H9 (cell line): ENCODE results near the gene CCL26. TPM values are rescaled to one million over a fixed set of nuclear protein-coding genes. Genes with fewer than 3 reads are reported as not detected.
"Not testable (repeated sequence)": the region's sequence is repeated elsewhere in the genome, so short reads cannot be mapped to it uniquely, and the experiment has no call there.

Source experiments
- DNase-seq: peaks from one replicate; pipeline ENCODE4 v3.0.0-alpha.2; 2017
- H2AFZ ChIP-seq: one replicate; pipeline ENCODE4 v1.6.1; 2013; ENCODE audit warnings: mild to moderate bottlenecking, low read length, control low read depth, moderate library complexity
- H2AK5ac ChIP-seq: 2 replicates; pipeline ENCODE4 v1.6.1; 2013; ENCODE audit warnings: low read length, control low read depth, mixed read lengths; ENCODE audit not compliant: insufficient read length
- H2BK120ac ChIP-seq: one replicate; pipeline ENCODE4 v1.6.1; 2013; ENCODE audit warnings: low read depth, mild to moderate bottlenecking, low read length, control low read depth, inconsistent platforms; ENCODE audit not compliant: poor library complexity, severe bottlenecking
- H2BK12ac ChIP-seq: 2 replicates; pipeline ENCODE4 v1.6.1; 2013; ENCODE audit warnings: low read length, control low read depth, mixed read lengths, low read depth; ENCODE audit not compliant: insufficient read length
- H2BK15ac ChIP-seq: 2 replicates; pipeline ENCODE4 v1.6.1; 2013; ENCODE audit warnings: low read depth, low read length, control low read depth
- H2BK20ac ChIP-seq: one replicate; pipeline ENCODE4 v1.6.1; 2013; ENCODE audit warnings: low read depth, mild to moderate bottlenecking, low read length, control low read depth, inconsistent platforms; ENCODE audit not compliant: poor library complexity, severe bottlenecking
- H2BK5ac ChIP-seq: 2 replicates; pipeline ENCODE4 v1.6.1; 2013; ENCODE audit warnings: low read length, control low read depth, mixed read lengths; ENCODE audit not compliant: insufficient read length
- H3K14ac ChIP-seq: 2 replicates; pipeline ENCODE4 v1.6.1; 2013; ENCODE audit warnings: low read length, control low read depth; ENCODE audit not compliant: insufficient read depth
- H3K18ac ChIP-seq: 2 replicates; pipeline ENCODE4 v1.6.1; 2013; ENCODE audit warnings: low read depth, mild to moderate bottlenecking, mixed read lengths, low read length, control low read depth; ENCODE audit not compliant: insufficient read length
- H3K23ac ChIP-seq: 2 replicates; pipeline ENCODE4 v1.6.1; 2013; ENCODE audit warnings: low read length, control low read depth, mixed read lengths, low read depth; ENCODE audit not compliant: insufficient read length
- H3K23me2 ChIP-seq: 2 replicates; pipeline ENCODE4 v1.6.1; 2013; ENCODE audit warnings: low read depth, mild to moderate bottlenecking, mixed read lengths, low read length, control low read depth; ENCODE audit not compliant: insufficient read length, poor library complexity, severe bottlenecking
- H3K27ac ChIP-seq: 2 replicates; pipeline ENCODE4 v1.5.1; 2013; ENCODE audit warnings: low read length, control low read depth, mixed read lengths, low read depth; ENCODE audit not compliant: insufficient read length
- H3K27me3 ChIP-seq: 2 replicates; pipeline ENCODE4 v1.6.1; 2013; ENCODE audit warnings: low read length, control low read depth, inconsistent platforms; ENCODE audit not compliant: insufficient read depth
- H3K4ac ChIP-seq: 2 replicates; pipeline ENCODE4 v1.6.1; 2013; ENCODE audit warnings: low read depth, mild to moderate bottlenecking, control low read depth, inconsistent platforms, low read length, moderate library complexity
- H3K4me1 ChIP-seq: 2 replicates; pipeline ENCODE4 v1.6.1; 2013; ENCODE audit warnings: low read length, control low read depth, inconsistent platforms; ENCODE audit not compliant: insufficient read depth
- H3K4me2 ChIP-seq: 2 replicates; pipeline ENCODE4 v1.6.1; 2013; ENCODE audit warnings: low read length, control low read depth, mixed read lengths; ENCODE audit not compliant: insufficient read length, insufficient read depth
- H3K56ac ChIP-seq: 2 replicates; pipeline ENCODE4 v1.6.1; 2013; ENCODE audit warnings: low read depth, mild to moderate bottlenecking, mixed read lengths, low read length, control low read depth; ENCODE audit not compliant: insufficient read length
- H3K79me1 ChIP-seq: 2 replicates; pipeline ENCODE4 v1.6.1; 2013; ENCODE audit warnings: low read depth, mild to moderate bottlenecking, moderate library complexity, low read length, control low read depth, inconsistent platforms; ENCODE audit not compliant: insufficient read depth, poor library complexity, severe bottlenecking
- H3K79me2 ChIP-seq: 2 replicates; pipeline ENCODE4 v1.6.1; 2013; ENCODE audit warnings: low read length, control low read depth, inconsistent platforms; ENCODE audit not compliant: insufficient read depth
- H3K9ac ChIP-seq: 2 replicates; pipeline ENCODE4 v1.6.1; 2013; ENCODE audit warnings: low read length, control low read depth, mixed read lengths; ENCODE audit not compliant: insufficient read length; ENCODE audit errors: extremely low read depth
- H3K9me3 ChIP-seq: one replicate; pipeline ENCODE4 v1.6.1; 2013; ENCODE audit warnings: low read depth, low read length, inconsistent platforms; ENCODE audit not compliant: control insufficient read depth
- H3T11ph ChIP-seq: one replicate; pipeline ENCODE4 v1.6.1; 2013; ENCODE audit warnings: mild to moderate bottlenecking, low read length, control low read depth, inconsistent platforms
- H4K20me1 ChIP-seq: one replicate; pipeline ENCODE4 v1.6.1; 2013; ENCODE audit not compliant: control insufficient read depth, insufficient read length, insufficient read depth
- H4K5ac ChIP-seq: 2 replicates; pipeline ENCODE4 v1.6.1; 2013; ENCODE audit warnings: low read depth, mild to moderate bottlenecking, mixed read lengths, low read length, control low read depth; ENCODE audit not compliant: insufficient read length
- H4K8ac ChIP-seq: replicated peaks from 2 replicates; pipeline ENCODE4 v1.6.1; 2013; ENCODE audit warnings: low read length, control low read depth, mixed read lengths, low read depth; ENCODE audit not compliant: insufficient read length
- H4K91ac ChIP-seq: 2 replicates; pipeline ENCODE4 v1.6.1; 2013; ENCODE audit warnings: low read depth, mild to moderate bottlenecking, moderate library complexity, mixed read lengths, low read length, control low read depth; ENCODE audit not compliant: insufficient read length
- H3K27ac Mint-ChIP-seq, 3 experiments: 2 replicates in 2 of 3; 3 replicates in 1 of 3; pipeline ENCODE4 v1.8.0; 2020 to 2021; ENCODE audit warnings: mixed read lengths in 3 of 3, mild to moderate bottlenecking in 1 of 3, moderate library complexity in 1 of 3
- H3K27me3 Mint-ChIP-seq: 2 replicates; pipeline ENCODE4 v1.8.0; 2021; ENCODE audit warnings: low read depth, mild to moderate bottlenecking, moderate library complexity, mixed read lengths
- H3K36me3 Mint-ChIP-seq, 3 experiments: 2 replicates in 2 of 3; 3 replicates in 1 of 3; pipeline ENCODE4 v1.8.0; 2020 to 2021; ENCODE audit warnings: low read depth in 3 of 3, mixed read lengths in 3 of 3; ENCODE audit not compliant: insufficient read depth in 1 of 3
- H3K4me1 Mint-ChIP-seq, 2 experiments: 2 replicates each; pipeline ENCODE4 v1.8.0; 2020; ENCODE audit warnings: mixed read lengths in 2 of 2
- H3K4me3 Mint-ChIP-seq, 2 experiments: 2 replicates in 1 of 2; 3 replicates in 1 of 2; pipeline ENCODE4 v1.8.0; 2020 to 2021; ENCODE audit warnings: mild to moderate bottlenecking in 2 of 2, mixed read lengths in 2 of 2, moderate library complexity in 1 of 2
- H3K9me3 Mint-ChIP-seq, 2 experiments: 2 replicates in 1 of 2; 3 replicates in 1 of 2; pipeline ENCODE4 v1.8.0; 2020; ENCODE audit warnings: mild to moderate bottlenecking in 2 of 2, mixed read lengths in 2 of 2, moderate library complexity in 1 of 2
- WGBS: extraction: QIAGEN DNeasy Blood & Tissue Kit; methylation state at CpG from one replicate; pipeline ENCODE4 v1.1.7; 2013; ENCODE audit warnings: missing lambda C conversion rate, low lambda C conversion rate, mixed read lengths; ENCODE audit not compliant: insufficient read length; ENCODE audit errors: extremely low coverage; 5-methylcytosine and 5-hydroxymethylcytosine counted together
- total RNA-seq: library from RNA; stranded (reverse); gene quantifications from 2 replicates; pipeline ENCODE4 v1.2.1, GENCODE V29; 2021
- TF ChIP-seq, protein P1 (sequence below): fragments of 200-600 bp; sonication (generic); conservative IDR thresholded peaks from 3 replicates; pipeline ENCODE4 v1.8.0; 2021; ENCODE audit warnings: antibody characterized with exemption, mild to moderate bottlenecking

The CCL26 gene
- total RNA-seq, 1 experiment from 2014 or later: 9.3 TPM

DNA sequence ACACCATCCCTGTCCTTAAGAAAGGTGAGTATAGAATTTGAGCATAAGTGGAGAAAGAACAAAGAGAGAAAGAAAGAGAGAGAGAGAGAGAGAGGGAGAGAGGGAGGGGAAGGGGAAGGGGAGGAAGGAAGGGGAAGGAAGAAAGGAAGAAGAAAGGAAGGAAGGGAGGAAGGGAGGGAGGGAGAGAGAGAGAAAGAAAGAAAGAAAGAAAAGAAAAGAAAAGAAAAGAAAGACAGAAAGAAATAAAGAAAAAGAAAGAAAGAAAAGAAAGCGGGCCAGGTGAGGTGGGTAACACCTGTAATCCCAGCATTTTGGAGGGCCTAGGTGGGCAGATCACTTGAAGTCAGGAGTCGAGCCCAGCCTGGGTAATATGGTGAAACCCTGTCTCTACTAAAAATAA lies 21.7 kb upstream of the CCL26 start:
- H3K9me3 Mint-ChIP-seq: no peaks in the 10 kb centered on the region
- no peak overlapping the region for H3T11ph ChIP-seq
- H3K79me2 ChIP-seq: no peaks in the 10 kb centered on the region
- no peak overlapping the region for H2AK5ac ChIP-seq
- H2BK120ac ChIP-seq: no peak overlapping the region
- no peak overlapping the region for H2AFZ ChIP-seq
- H2BK20ac ChIP-seq: no peak overlapping the region
- no peak overlapping the region for H3K4ac ChIP-seq
- no peaks in the 10 kb centered on the region for H3K23me2 ChIP-seq
- H3K27me3 Mint-ChIP-seq: no peaks in the 10 kb centered on the region; the same call in none of the 2 replicates
- WGBS: no CpG with 5 or more reads among the region's 2 CpGs
- no peaks in the 10 kb centered on the region for H3K36me3 Mint-ChIP-seq
- no peak overlapping the region for H4K5ac ChIP-seq
- no peaks in the 10 kb centered on the region for H4K20me1 ChIP-seq
- H3K18ac ChIP-seq: no peak overlapping the region
- no peaks in the 10 kb centered on the region for H3K27me3 ChIP-seq
- no peak for DNase-seq
- H3K14ac ChIP-seq: no peak overlapping the region
- H3K79me1 ChIP-seq: no peaks in the 10 kb centered on the region
- H4K91ac ChIP-seq: no peak overlapping the region
- no peak overlapping the region for H2BK15ac ChIP-seq
- no peak overlapping the region for H3K56ac ChIP-seq
- no peak overlapping the region for H3K23ac ChIP-seq
- H3K4me3 Mint-ChIP-seq: no peak overlapping the region
- H3K4me1 ChIP-seq: no peaks in the 10 kb centered on the region
- H4K8ac ChIP-seq: no peak overlapping the region
- no peak overlapping the region for H2BK5ac ChIP-seq
- H3K4me2 ChIP-seq: no peak overlapping the region
- TF ChIP-seq, protein P1, sequence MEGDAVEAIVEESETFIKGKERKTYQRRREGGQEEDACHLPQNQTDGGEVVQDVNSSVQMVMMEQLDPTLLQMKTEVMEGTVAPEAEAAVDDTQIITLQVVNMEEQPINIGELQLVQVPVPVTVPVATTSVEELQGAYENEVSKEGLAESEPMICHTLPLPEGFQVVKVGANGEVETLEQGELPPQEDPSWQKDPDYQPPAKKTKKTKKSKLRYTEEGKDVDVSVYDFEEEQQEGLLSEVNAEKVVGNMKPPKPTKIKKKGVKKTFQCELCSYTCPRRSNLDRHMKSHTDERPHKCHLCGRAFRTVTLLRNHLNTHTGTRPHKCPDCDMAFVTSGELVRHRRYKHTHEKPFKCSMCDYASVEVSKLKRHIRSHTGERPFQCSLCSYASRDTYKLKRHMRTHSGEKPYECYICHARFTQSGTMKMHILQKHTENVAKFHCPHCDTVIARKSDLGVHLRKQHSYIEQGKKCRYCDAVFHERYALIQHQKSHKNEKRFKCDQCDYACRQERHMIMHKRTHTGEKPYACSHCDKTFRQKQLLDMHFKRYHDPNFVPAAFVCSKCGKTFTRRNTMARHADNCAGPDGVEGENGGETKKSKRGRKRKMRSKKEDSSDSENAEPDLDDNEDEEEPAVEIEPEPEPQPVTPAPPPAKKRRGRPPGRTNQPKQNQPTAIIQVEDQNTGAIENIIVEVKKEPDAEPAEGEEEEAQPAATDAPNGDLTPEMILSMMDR: no peak
- no peak overlapping the region for H3K27ac ChIP-seq
- no peak overlapping the region for H3K27ac Mint-ChIP-seq
- peaks cover 11 to 12% of the 10 kb centered on the region in 2 experiments for H3K4me1 Mint-ChIP-seq
- H3K9me3 ChIP-seq: no peaks in the 10 kb centered on the region
- no peak overlapping the region for H3K9ac ChIP-seq
- no peak overlapping the region for H2BK12ac ChIP-seq

DNA sequence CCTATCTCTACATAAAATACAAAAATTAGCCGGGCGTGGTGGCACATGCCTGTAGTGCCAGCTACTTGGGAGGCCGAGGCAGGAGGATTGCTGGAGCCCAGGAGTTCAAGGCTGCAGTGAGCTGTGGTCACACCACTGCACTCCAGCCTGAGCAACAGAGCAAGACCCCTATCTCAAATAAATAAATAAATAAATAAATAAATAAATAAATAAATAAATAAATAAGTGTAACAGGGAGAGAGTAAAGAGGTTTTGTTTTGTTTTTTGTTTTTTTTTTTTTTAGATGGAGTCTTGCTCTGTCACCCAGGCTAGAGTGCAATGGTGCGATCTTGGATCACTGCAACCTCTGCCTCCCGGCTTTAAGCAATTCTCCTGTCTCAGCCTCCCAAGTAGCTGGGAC lies 20.6 kb upstream of the CCL26 start:
- H3T11ph ChIP-seq, H3K79me2 ChIP-seq, H3K36me3 Mint-ChIP-seq, H3K4me2 ChIP-seq, H2BK15ac ChIP-seq, H4K91ac ChIP-seq, H2BK20ac ChIP-seq, H3K14ac ChIP-seq, H3K27me3 ChIP-seq, H3K27ac ChIP-seq, H4K20me1 ChIP-seq, H3K23ac ChIP-seq, H3K27ac Mint-ChIP-seq, H3K27me3 Mint-ChIP-seq, H3K9me3 ChIP-seq, H3K56ac ChIP-seq, H2AK5ac ChIP-seq, H4K8ac ChIP-seq, H4K5ac ChIP-seq, H3K4me1 ChIP-seq, H3K4ac ChIP-seq, H2BK12ac ChIP-seq, H3K18ac ChIP-seq, H3K9me3 Mint-ChIP-seq, H3K4me3 Mint-ChIP-seq, DNase-seq, H2BK120ac ChIP-seq, H2BK5ac ChIP-seq, H3K23me2 ChIP-seq, H3K9ac ChIP-seq, H2AFZ ChIP-seq, H3K79me1 ChIP-seq: not testable (repeated sequence)
- H3K4me1 Mint-ChIP-seq: peaks cover 11 to 12% of the 10 kb centered on the region in 2 experiments
- WGBS: no CpG with 5 or more reads among the region's 5 CpGs
